Measurements from ENCODE around the gene ANKRD17.

DNA sequence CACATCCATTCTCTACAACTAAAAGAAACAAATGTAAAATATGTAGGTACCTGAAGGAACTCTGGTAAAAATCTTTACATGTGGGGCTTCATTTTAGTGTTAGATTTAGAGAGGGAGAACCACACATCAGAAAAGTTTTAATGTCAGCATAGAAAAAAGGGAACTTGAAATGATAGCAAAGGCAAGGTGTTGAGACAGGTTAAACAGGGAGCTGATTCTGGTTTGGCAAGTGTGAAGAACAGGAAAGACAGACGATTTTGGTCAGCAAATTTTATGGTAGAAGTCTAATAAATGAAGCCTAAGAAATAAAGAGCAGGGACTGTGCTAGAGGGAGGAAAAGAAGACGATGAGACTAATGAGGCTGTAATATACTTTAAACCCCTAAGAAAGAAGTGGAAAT lies 121.5 kb downstream of the ANKRD17 start:
- TF ChIP-seq, protein P1, sequence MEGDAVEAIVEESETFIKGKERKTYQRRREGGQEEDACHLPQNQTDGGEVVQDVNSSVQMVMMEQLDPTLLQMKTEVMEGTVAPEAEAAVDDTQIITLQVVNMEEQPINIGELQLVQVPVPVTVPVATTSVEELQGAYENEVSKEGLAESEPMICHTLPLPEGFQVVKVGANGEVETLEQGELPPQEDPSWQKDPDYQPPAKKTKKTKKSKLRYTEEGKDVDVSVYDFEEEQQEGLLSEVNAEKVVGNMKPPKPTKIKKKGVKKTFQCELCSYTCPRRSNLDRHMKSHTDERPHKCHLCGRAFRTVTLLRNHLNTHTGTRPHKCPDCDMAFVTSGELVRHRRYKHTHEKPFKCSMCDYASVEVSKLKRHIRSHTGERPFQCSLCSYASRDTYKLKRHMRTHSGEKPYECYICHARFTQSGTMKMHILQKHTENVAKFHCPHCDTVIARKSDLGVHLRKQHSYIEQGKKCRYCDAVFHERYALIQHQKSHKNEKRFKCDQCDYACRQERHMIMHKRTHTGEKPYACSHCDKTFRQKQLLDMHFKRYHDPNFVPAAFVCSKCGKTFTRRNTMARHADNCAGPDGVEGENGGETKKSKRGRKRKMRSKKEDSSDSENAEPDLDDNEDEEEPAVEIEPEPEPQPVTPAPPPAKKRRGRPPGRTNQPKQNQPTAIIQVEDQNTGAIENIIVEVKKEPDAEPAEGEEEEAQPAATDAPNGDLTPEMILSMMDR (IDR thresholded peaks at IDR 0.05) = no peak
- TF ChIP-seq SIN3A (IDR thresholded peaks at IDR 0.05; ENCODE audit: borderline replicate concordance, low read depth, low read length) = no peak
- no peak for TF ChIP-seq POLR2AphosphoS5 (IDR thresholded peaks at IDR 0.05; ENCODE audit: low read depth, low read length)
- no peak for TF ChIP-seq MXI1 (IDR thresholded peaks at IDR 0.05; ENCODE audit: low read depth, low read length)
- TF ChIP-seq RXRA (IDR thresholded peaks at IDR 0.05; ENCODE audit: borderline replicate concordance, low read depth) = no peak
- TF ChIP-seq SMC3 (IDR thresholded peaks at IDR 0.05; ENCODE audit: low read depth, low read length) = no peak
- TF ChIP-seq, protein P2, sequence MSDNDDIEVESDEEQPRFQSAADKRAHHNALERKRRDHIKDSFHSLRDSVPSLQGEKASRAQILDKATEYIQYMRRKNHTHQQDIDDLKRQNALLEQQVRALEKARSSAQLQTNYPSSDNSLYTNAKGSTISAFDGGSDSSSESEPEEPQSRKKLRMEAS (IDR thresholded peaks at IDR 0.05; ENCODE audit: low read depth) = no peak
- TF ChIP-seq RAD21 (IDR thresholded peaks at IDR 0.05; ENCODE audit: low read length) = no peak

All from SK-N-SH (cell line).